CD14-positive monocyte (primary cell): ENCODE measurements around the gene SLC26A1. TPM values are rescaled to one million over a fixed set of nuclear protein-coding genes. Genes with fewer than 3 reads are reported as not detected.

Experiments used
- DNase-seq, 3 donors: peaks; one replicate each; pipeline ENCODE4 v3.0.0-alpha.2; 2011 to 2022
- H2AFZ ChIP-seq: 2 replicates; pipeline ENCODE4 v1.6.0; 2012; ENCODE audit warnings: mild to moderate bottlenecking, low read depth, low read length, inconsistent platforms; ENCODE audit not compliant: insufficient read depth, poor library complexity, severe bottlenecking
- H3K27ac ChIP-seq, 2 donors: 1 replicate in 1 of 2; 2 replicates in 1 of 2; pipeline ENCODE4 v1.5.1; 2012 to 2013; ENCODE audit warnings: low read length in 2 of 2, control low read depth in 1 of 2, inconsistent platforms in 1 of 2, low read depth in 1 of 2, mild to moderate bottlenecking in 1 of 2
- H3K27me3 ChIP-seq, 2 donors: one replicate each; pipeline versions ENCODE4 v1.6.0 to v1.6.1; 2011 to 2013; ENCODE audit warnings: low read length in 2 of 2; ENCODE audit not compliant: control insufficient read depth in 2 of 2, insufficient read depth in 2 of 2
- H3K36me3 ChIP-seq, 2 donors: replicated peaks in 1 of 2; 1 replicate in 1 of 2; 2 replicates in 1 of 2; pipeline versions ENCODE4 v1.5.1 to v1.6.1; 2012 to 2013; ENCODE audit warnings: low read length in 2 of 2, control low read depth in 1 of 2, inconsistent platforms in 1 of 2, mild to moderate bottlenecking in 1 of 2; ENCODE audit not compliant: insufficient read depth in 2 of 2, control insufficient read depth in 1 of 2
- H3K4me1 ChIP-seq, 2 donors: 1 replicate in 1 of 2; 2 replicates in 1 of 2; pipeline versions ENCODE4 v1.5.1 to v1.6.1; 2012 to 2013; ENCODE audit warnings: low read length in 2 of 2, control low read depth in 1 of 2, inconsistent platforms in 1 of 2, mild to moderate bottlenecking in 1 of 2, moderate library complexity in 1 of 2; ENCODE audit not compliant: insufficient read depth in 2 of 2, control insufficient read depth in 1 of 2
- H3K4me2 ChIP-seq: replicated peaks from 2 replicates; pipeline ENCODE3; 2012; ENCODE audit warnings: low read length, moderate library complexity, mild to moderate bottlenecking; ENCODE audit not compliant: poor library complexity, severe bottlenecking; ENCODE audit errors: extremely low read depth
- H3K4me3 ChIP-seq, 3 experiments: fragments of 200-600 bp in 1 of 3; sonication (generic) in 1 of 3; replicated peaks in 1 of 3; 1 replicate in 2 of 3; 2 replicates in 1 of 3; pipeline ENCODE4 v1.5.1; 2011 to 2013; ENCODE audit warnings: low read length in 3 of 3, mild to moderate bottlenecking in 3 of 3, control low read depth in 2 of 3, low read depth in 2 of 3, inconsistent platforms in 1 of 3, moderate library complexity in 1 of 3
- H3K79me2 ChIP-seq: 2 replicates; pipeline ENCODE4 v1.6.0; 2012; ENCODE audit warnings: mild to moderate bottlenecking, control low read depth, inconsistent platforms, low read length, moderate library complexity; ENCODE audit not compliant: insufficient read depth
- H3K9ac ChIP-seq: 2 replicates; pipeline ENCODE4 v1.6.0; 2017; ENCODE audit warnings: low read length, mild to moderate bottlenecking; ENCODE audit not compliant: insufficient read depth, poor library complexity, severe bottlenecking
- H3K9me3 ChIP-seq, 2 donors: replicated peaks in 1 of 2; 1 replicate in 1 of 2; 2 replicates in 1 of 2; pipeline versions ENCODE4 v1.5.1 to v1.6.1; 2012 to 2013; ENCODE audit warnings: low read length in 2 of 2, control low read depth in 1 of 2; ENCODE audit not compliant: control insufficient read depth in 1 of 2, insufficient read depth in 1 of 2
- H4K20me1 ChIP-seq: 2 replicates; pipeline ENCODE4 v1.6.0; 2012; ENCODE audit warnings: mild to moderate bottlenecking, low read length, control low read depth, moderate library complexity; ENCODE audit not compliant: insufficient read depth
- H3K27ac Mint-ChIP-seq, 7 donors: one replicate each; pipeline ENCODE4 v1.8.0; 2020; ENCODE audit warnings: mild to moderate bottlenecking in 7 of 7, mixed read lengths in 7 of 7, moderate library complexity in 6 of 7, inconsistent platforms in 2 of 7
- H3K27me3 Mint-ChIP-seq, 3 donors: one replicate each; pipeline ENCODE4 v1.8.0; 2021 to 2022; ENCODE audit warnings: low read depth in 3 of 3, mild to moderate bottlenecking in 3 of 3, mixed read lengths in 3 of 3, moderate library complexity in 3 of 3, inconsistent platforms in 1 of 3
- H3K36me3 Mint-ChIP-seq, 2 donors: one replicate each; pipeline ENCODE4 v1.8.0; 2020; ENCODE audit warnings: mixed read lengths in 2 of 2, inconsistent platforms in 1 of 2, mild to moderate bottlenecking in 1 of 2
- H3K4me1 Mint-ChIP-seq: one replicate; pipeline ENCODE4 v1.8.0; 2020; ENCODE audit warnings: mild to moderate bottlenecking, mixed read lengths
- H3K4me3 Mint-ChIP-seq, 2 donors: one replicate each; pipeline ENCODE4 v1.8.0; 2020; ENCODE audit warnings: mild to moderate bottlenecking in 2 of 2, mixed read lengths in 2 of 2, moderate library complexity in 1 of 2
- H3K9me3 Mint-ChIP-seq, 7 donors: one replicate each; pipeline ENCODE4 v1.8.0; 2020 to 2022; ENCODE audit warnings: mixed read lengths in 7 of 7, mild to moderate bottlenecking in 6 of 7, moderate library complexity in 6 of 7, inconsistent platforms in 2 of 7
- CTCF ChIP-seq: fragments of 200-600 bp; IDR thresholded peaks from one replicate; pipeline ENCODE4 v1.8.0; 2022; ENCODE audit warnings: antibody characterized with exemption, mild to moderate bottlenecking
- WGBS: methylation state at CpG from one replicate; pipeline ENCODE4 v1.1.5; 2013; ENCODE audit warnings: missing lambda C conversion rate; ENCODE audit not compliant: insufficient coverage; 5-methylcytosine and 5-hydroxymethylcytosine counted together
- intact Hi-C, 2 donors: fragments of 100-400 bp; cut with micrococcal nuclease; formaldehyde crosslinking; loops; one replicate each; pipeline versions ENCODE4 v1.15.0 to v1.15.1; 2023
- polyA plus RNA-seq, 3 donors: library from polyadenylated mRNA; depleted of rRNA in 1 of 3; unstranded in 2 of 3; stranded (reverse) in 1 of 3; fragments of 300-500 nt in 2 of 3; fragments of >200 nt in 1 of 3; fragmentation: Illumina TruSeq in 2 of 3; gene quantifications; 1 replicate in 2 of 3; 2 replicates in 1 of 3; pipeline ENCODE4 v1.2.3, GENCODE V29; 2012 to 2021

SLC26A1 gene
- polyA plus RNA-seq, 3 donors, result 0.16 to 0.37 (median 0.18) TPM

- no peak overlapping the region for H3K27ac Mint-ChIP-seq
- peaks cover 15% of the 10 kb centered on the region for H3K4me1 Mint-ChIP-seq
- H3K4me3 Mint-ChIP-seq, result peak overlapping the region; percentile 68 to 77
- peaks cover 3 to 26% (median 10%) of the 10 kb centered on the region in 3 donors for H3K27me3 Mint-ChIP-seq
- no peak for DNase-seq
- Histone ChIP-seq H3K27ac (peak overlapping the region in 1 of 2 donors; percentile 41), H3K4me2 (peak overlapping the region; percentile 98), H3K27me3 (peaks cover 0 to 20% of the 10 kb centered on the region in 2 donors), H2AFZ (peak overlapping the region; percentile 65), H3K4me3 (peak overlapping the region; percentile 46 to 90 (median 87)), H4K20me1 (peaks cover 45% of the 10 kb centered on the region), H3K9me3 (no peaks in the 10 kb centered on the region), H3K9ac (peak overlapping the region; percentile 74), H3K36me3 (peaks cover 0 to 5% of the 10 kb centered on the region in 2 donors), H3K79me2 (peaks cover 18% of the 10 kb centered on the region), H3K4me1 (peaks cover 25 to 38% of the 10 kb centered on the region in 2 donors)
- H3K36me3 Mint-ChIP-seq, result peaks cover 7 to 8% of the 10 kb centered on the region in 2 donors
- 1% methylated on average over 65 of the region's 65 CpGs for WGBS
- intact Hi-C loops, result loop anchor here (2.0 to 10.0 kb wide), 5 partner anchors 34 to 188 kb away; partner anchors contain the start of gene FGFRL1 (in 1 of the 2)
- peaks cover 0 to 5% (median 4%) of the 10 kb centered on the region in 7 donors for H3K9me3 Mint-ChIP-seq
- no peak for TF ChIP-seq CTCF
Observed at GRCh38 chr4:972651-973424, 20.4 kb downstream of the SLC26A1 start.

- no peak for DNase-seq
- H3K27ac ChIP-seq, result no peak overlapping the region
- 82% methylated on average over 17 of the region's 24 CpGs for WGBS
- H3K4me2 ChIP-seq, result peak overlapping the region; percentile 98
- H3K4me1 Mint-ChIP-seq, result peaks cover 15% of the 10 kb centered on the region
- H2AFZ ChIP-seq, result no peak overlapping the region
- TF ChIP-seq CTCF, result no peak
- H3K9ac ChIP-seq, result peak overlapping the region; percentile 74
- peaks cover 45% of the 10 kb centered on the region for H4K20me1 ChIP-seq
- peaks cover 18% of the 10 kb centered on the region for H3K79me2 ChIP-seq
- H3K36me3 ChIP-seq, result peaks cover 0 to 8% of the 10 kb centered on the region in 2 donors
- peak overlapping the region in 1 of 7 donors; percentile 30 for H3K27ac Mint-ChIP-seq
- H3K27me3 ChIP-seq, result peaks cover 0 to 24% of the 10 kb centered on the region in 2 donors
- no peaks in the 10 kb centered on the region for H3K9me3 ChIP-seq
- peak overlapping the region; percentile 68 to 77 for H3K4me3 Mint-ChIP-seq
- peaks cover 0 to 5% (median 4%) of the 10 kb centered on the region in 7 donors for H3K9me3 Mint-ChIP-seq
- peaks cover 7 to 8% of the 10 kb centered on the region in 2 donors for H3K36me3 Mint-ChIP-seq
- H3K4me3 ChIP-seq, result peak overlapping the region in 2 of 3 experiments; percentile 46 to 90
- H3K27me3 Mint-ChIP-seq, result peaks cover 4 to 26% (median 10%) of the 10 kb centered on the region in 3 donors
- H3K4me1 ChIP-seq, result peaks cover 25 to 38% of the 10 kb centered on the region in 2 donors
- intact Hi-C loops, result loop anchor here (2.0 to 10.0 kb wide), 5 partner anchors 35 to 187 kb away; partner anchors contain the start of gene FGFRL1 (in 1 of the 2)
Observed at GRCh38 chr4:971666-972500, 21.3 kb downstream of the SLC26A1 start.
